Stimulated activated CD8-positive, alpha-beta memory T cell treated with anti-CD3 and anti-CD28 coated beads, Interleukin-12 subunit alpha, Interleukin-12 subunit beta, amount 100 ng/mL, for 24 hours (primary cell): ENCODE results near the gene CAP2.

ENCODE experiments used
- DNase-seq: peaks from one replicate; pipeline ENCODE4 v3.0.0-alpha.2; 2020; ENCODE audit errors: extremely low read depth

CAP2 gene

GRCh38 chr6:17474289-17474688 lies 80.9 kb downstream of the CAP2 start:
- no peak for DNase-seq

GRCh38 chr6:17475606-17476244 lies 82.3 kb downstream of the CAP2 start:
- DNase-seq, result no peak

GRCh38 chr6:17476511-17476910 lies 83.1 kb downstream of the CAP2 start:
- DNase-seq, result no peak

GRCh38 chr6:17477356-17477755 lies 84.0 kb downstream of the CAP2 start:
- DNase-seq, result no peak

- DNase-seq, result no peak
These were observed 85.0 kb downstream of the CAP2 start for GRCh38 chr6:17478223-17478907.

GRCh38 chr6:17478946-17479345 lies 85.6 kb downstream of the CAP2 start:
- DNase-seq, result no peak

GRCh38 chr6:17480476-17480875 lies 87.1 kb downstream of the CAP2 start:
- no peak for DNase-seq

GRCh38 chr6:17482711-17483110 lies 89.3 kb downstream of the CAP2 start:
- no peak for DNase-seq

- no peak for DNase-seq
These were observed 90.1 kb downstream of the CAP2 start for GRCh38 chr6:17483391-17484016.

GRCh38 chr6:17484201-17484849 lies 90.9 kb downstream of the CAP2 start:
- no peak for DNase-seq

GRCh38 chr6:17485181-17485580 lies 91.8 kb downstream of the CAP2 start:
- DNase-seq, result no peak

GRCh38 chr6:17485946-17486345 lies 92.6 kb downstream of the CAP2 start:
- no peak for DNase-seq

GRCh38 chr6:17486680-17487079 lies 93.3 kb downstream of the CAP2 start:
- DNase-seq, result no peak

- no peak for DNase-seq
These were observed 97.3 kb downstream of the CAP2 start for GRCh38 chr6:17490724-17491123.

- DNase-seq, result no peak
These were observed 98.2 kb downstream of the CAP2 start for GRCh38 chr6:17491416-17492142.

- no peak for DNase-seq
These were observed 99.0 kb downstream of the CAP2 start for GRCh38 chr6:17492350-17492749.

- DNase-seq, result no peak
These were observed 99.9 kb downstream of the CAP2 start for GRCh38 chr6:17493286-17493685.

- DNase-seq, result no peak
These were observed 100.8 kb downstream of the CAP2 start for GRCh38 chr6:17494177-17494576.

- no peak for DNase-seq
These were observed 101.5 kb downstream of the CAP2 start for GRCh38 chr6:17494919-17495318.

GRCh38 chr6:17497535-17498095 lies 104.2 kb downstream of the CAP2 start:
- no peak for DNase-seq

GRCh38 chr6:17501442-17501841 lies 108.0 kb downstream of the CAP2 start:
- no peak for DNase-seq
